ENCODE results near the gene DEDD. TPM values are rescaled to one million over a fixed set of nuclear protein-coding genes. Genes with fewer than 3 reads are reported as not detected.

Gene DEDD
- 9.0 and 9.1 TPM in 2 replicates for total RNA-seq (2013; cell fraction: nucleolus; rRNA removed)
- total RNA-seq (2014; rRNA removed) (21.7 TPM in 2 replicates), total RNA-seq (2014; rRNA removed; fragmentation: Illumina TruSeq; extraction: Trizol) (13.6 and 15.7 TPM in 2 replicates), total RNA-seq (2021) (31.8 and 33.0 TPM in 2 replicates), polyA plus RNA-seq (2011; rRNA removed) (12.8 and 30.7 TPM in 2 replicates), polyA plus RNA-seq (2014; fragmentation: Illumina TruSeq; extraction: Trizol) (29.1 and 33.9 TPM in 2 replicates), polyA plus RNA-seq (2014; fragmentation: Nextera tagmentation; extraction: Ambion mirVana) (10 to 100 TPM; 25.5 to 30.0 TPM), polyA plus RNA-seq (2014; rRNA removed) (29.2 and 30.6 TPM in 2 replicates), polyA plus RNA-seq (2016; fragmentation: Nextera tagmentation; extraction: Ambion mirVana) (10 to 100 TPM; 27.6 to 33.2 TPM), polyA minus RNA-seq (2011; rRNA and poly(A)+ RNA removed) (66.6 and 96.6 TPM in 2 replicates), Bru-seq, nascent RNA (percentile 83 among the genes with signal in this experiment), BruChase-seq, experiment 1, labeled RNA remaining after a 6-hour chase (percentile 86 among the genes with signal in this experiment), BruChase-seq, experiment 2, labeled RNA remaining after a 2-hour chase (percentile 87 among the genes with signal in this experiment)
- 18.8 TPM for polyA plus RNA-seq (2011; ENCODE audit: low read depth)
- polyA plus RNA-seq (2011; cell fraction: cytosol; rRNA removed), result 54.6 and 65.3 TPM in 2 replicates
- 28.4 TPM in 2 replicates for polyA plus RNA-seq (2011; cell fraction: nucleus; rRNA removed)
- polyA plus RNA-seq (2012), result 25.3 and 26.4 TPM in 2 replicates
- 15.9 and 21.4 TPM in 2 replicates for polyA minus RNA-seq (2011; cell fraction: cytosol; rRNA and poly(A)+ RNA removed)
- polyA minus RNA-seq (2011; cell fraction: nucleus; rRNA and poly(A)+ RNA removed), result 5.9 and 9.5 TPM in 2 replicates
- long read RNA-seq, experiment 1, transcript DEDD-202 (6 exons, 2,345 nt), result major isoform, 21 of 30 reads
- long read RNA-seq, experiment 1, partial matches to known transcripts, result 1 of 30 reads
- long read RNA-seq, experiment 1, other reads (novel, unspliced or antisense), result 3 of 30 reads
- long read RNA-seq, experiment 2, transcript DEDD-202 (6 exons, 2,345 nt), result major isoform, 17 of 26 reads
- long read RNA-seq, experiment 2, partial matches to known transcripts, result 1 of 26 reads
- long read RNA-seq, experiment 2, other reads (novel, unspliced or antisense), result 5 of 26 reads

- no TSS peak for BruUV-seq (replicated peaks)
- no peak for TF ChIP-seq JUND (IDR thresholded peaks at IDR 0.05; ENCODE audit: low read depth, low read length)
- TF ChIP-seq MAX (IDR thresholded peaks at IDR 0.05; ENCODE audit: low read depth, low read length), result no peak
- peak; percentile 22; the same call in 1 of the 2 replicates for TF ChIP-seq TBL1XR1 (IDR thresholded peaks at IDR 0.05; ENCODE audit: low read depth, low read length)
- TF ChIP-seq IKZF1 (conservative IDR thresholded peaks at IDR 0.05), result peak; percentile 99
- TF ChIP-seq TCF7 (IDR thresholded peaks at IDR 0.05; ENCODE audit: borderline replicate concordance), result no peak
- TF ChIP-seq DPF2 (IDR thresholded peaks at IDR 0.05), result peak; percentile 82
- 0 out of 2 replicates have a peak, but pooled peaks have one; percentile 24 for TF ChIP-seq MEF2A (IDR thresholded peaks at IDR 0.05; ENCODE audit: insufficient read depth, low read depth, low read length)
- no peak for TF ChIP-seq REST (IDR thresholded peaks at IDR 0.05; ENCODE audit: low read depth, low read length)
- peak; percentile 68; the same call in 1 of the 2 replicates for TF ChIP-seq CREM (IDR thresholded peaks at IDR 0.05; ENCODE audit: low read depth)
- TF ChIP-seq ZZZ3 (IDR thresholded peaks at IDR 0.05; ENCODE audit: control insufficient read depth, insufficient read length, low read depth), result no peak
- peak; percentile 57; the same call in 1 of the 2 replicates for TF ChIP-seq ZNF217 (IDR thresholded peaks at IDR 0.05)
- no peak for TF ChIP-seq SUPT20H (IDR thresholded peaks at IDR 0.05; ENCODE audit: borderline replicate concordance, control insufficient read depth, low read depth, low read length)
- TF ChIP-seq GATAD2B (conservative IDR thresholded peaks at IDR 0.05; ENCODE audit: low read depth), result peak; percentile 72; the same call in 1 of the 2 replicates
- TF ChIP-seq NR2C1 (IDR thresholded peaks at IDR 0.05), result peak; percentile 92
These were observed at the start of gene DEDD for GRCh38 chr1:161132410-161133219. DEDD (minus strand) TSS chr1:161132667; CDS start chr1:161124462, 8,205 bp downstream.

More at GRCh38 chr1:161132410-161133219, at the start of gene DEDD:
- intact Hi-C loops (cut with micrococcal nuclease; ENCODE audit: unreplicated experiment) (loop anchor here (2.0 kb wide), 1 partner anchor 62 kb away; no protein-coding TSS in a partner anchor), in situ Hi-C loops (cut with MboI) (no loop called here)
- Histone ChIP-seq H3K4me3 (peak within 1 kb of the TSS; percentile 93), H4K20me1 (ENCODE audit: control insufficient read depth, insufficient read depth) (no peaks in the 10 kb centered on the region; the same call in 1 of the 2 replicates), H3K79me2 (ENCODE audit: control insufficient read depth, insufficient read depth, low read length) (peaks cover 47% of the 10 kb centered on the region), H3K4me2 (ENCODE audit: control insufficient read depth, insufficient read depth) (peak within 1 kb of the TSS; percentile 88), H3K9ac (ENCODE audit: control insufficient read depth, insufficient read depth, low read length) (peak within 1 kb of the TSS; percentile 94), H2AFZ (ENCODE audit: control insufficient read depth, low read depth, low read length) (peak within 1 kb of the TSS; percentile 92), H3K9me3 (replicated peaks; ENCODE audit: control insufficient read depth, insufficient read depth, low read length) (no peaks in the 10 kb centered on the region), H3K27me3 (replicated peaks in 1 of 2; ENCODE audit: control insufficient read depth in 2 of 2, insufficient read depth in 2 of 2, low read length in 1 of 2) (no peaks in the 10 kb centered on the region), H3K36me3 (ENCODE audit: control insufficient read depth in 2 of 2, insufficient read depth in 2 of 2, low read length in 1 of 2) (peaks cover 0 to 14% of the 10 kb centered on the region in 2 experiments; a peak in 2 of 4 replicates), H3K27ac (ENCODE audit: control insufficient read depth, insufficient read depth) (peak within 1 kb of the TSS; percentile 79), H3K4me1 (ENCODE audit: control insufficient read depth, insufficient read depth, low read length) (peaks cover 3% of the 10 kb centered on the region)
- DNase-seq (ENCODE audit: low read depth, low spot score) (peak; percentile 87), ATAC-seq (peak; percentile 98), FAIRE-seq (peak; percentile 57)
- ChIA-PET SMC1A (ENCODE audit: uncharacterized antibody, unreplicated experiment) (interaction anchor here (0.6 to 4.3 kb wide), 20 partner anchors 13 to 157 kb away, joined by 3 to 19 read pairs (median 4); partner anchors contain the start of genes ARHGAP30, UFC1 and USF1), CTCF (interaction anchor here (0.7 to 2.8 kb wide), 14 partner anchors 15 to 143 kb away, joined by 3 to 14 read pairs (median 4); partner anchors contain the start of genes NIT1, PFDN2, PPOX and TOMM40L), POLR2A (interaction anchor here (1.0 to 3.7 kb wide), 12 partner anchors 15 to 94 kb away, joined by 3 to 24 read pairs (median 4); partner anchors contain the start of genes ARHGAP30, NIT1, PFDN2 and PPOX), RAD21 (ENCODE audit: unreplicated experiment) (interaction anchor here (1.0 to 2.7 kb wide), 11 partner anchors 14 to 135 kb away, joined by 3 to 11 read pairs (median 5); partner anchors contain the start of genes ARHGAP30, KLHDC9, NIT1 and PFDN2)
- WGBS (ENCODE audit: insufficient coverage, insufficient replicate concordance, low lambda C conversion rate, missing lambda C conversion rate), result under 1% methylated on average over 51 of the region's 68 CpGs

Data from GM12878 (cell line).